Fibroblast of peridontal ligament (primary cell): Measurements from ENCODE around the gene RBM3.

ENCODE experiments used
- DNase-seq: peaks from one replicate; pipeline ENCODE4 v3.0.0-alpha.2; 2010; ENCODE audit errors: extremely low read depth

Gene RBM3

GRCh38 chrX:48617542-48618340 is 43.5 kb downstream of the RBM3 start:
- DNase-seq: no peak

GRCh38 chrX:48626401-48627298 is 52.4 kb downstream of the RBM3 start:
- DNase-seq: no peak
